ENCODE results near the gene ZNF689. TPM values are rescaled to one million over a fixed set of nuclear protein-coding genes. Genes with fewer than 3 reads are reported as not detected.

The ZNF689 gene
- total RNA-seq, 6 donors from 2014 or later = 3.1 to 10.9 (median 8.9) TPM

DNA sequence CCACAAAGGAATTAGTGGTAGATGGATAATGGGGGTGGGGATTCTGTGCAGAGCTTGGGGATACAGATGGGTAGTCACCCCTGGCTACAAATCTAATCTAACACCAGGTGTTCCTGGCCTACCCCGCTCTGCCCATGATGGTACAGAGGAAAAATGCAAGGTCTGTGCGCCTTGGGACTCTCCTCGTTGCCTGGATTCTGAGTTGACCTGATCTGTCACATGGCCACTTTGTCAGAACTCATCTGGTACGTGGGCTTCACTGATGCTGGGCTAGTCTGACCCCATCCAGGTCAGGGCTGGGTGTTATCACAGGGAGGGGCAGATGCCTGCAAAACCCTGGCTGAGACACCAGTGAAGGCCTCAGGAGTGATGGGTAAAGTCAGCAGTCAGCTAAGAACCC lies 57.2 kb downstream of the ZNF689 start:
- WGBS, 2 donors = 91 to 94% methylated on average over 4 of the region's 4 CpGs

More for the DNA sequence above, 57.2 kb downstream of the ZNF689 start:
- H3K9me3 ChIP-seq = no peaks in the 10 kb centered on the region
- DNase-seq (no peak), ATAC-seq (ENCODE audit: low FRiP score in 2 of 2) (no peak)
- H3K4me1 ChIP-seq = peaks cover 14 to 40% (median 22%) of the 10 kb centered on the region in 4 donors
- peak overlapping the region in 2 of 4 donors; percentile 21 to 46 for H3K27ac ChIP-seq
- H3K36me3 ChIP-seq = peaks cover 2 to 29% (median 26%) of the 10 kb centered on the region in 4 donors
- H3K27me3 ChIP-seq = no peaks in the 10 kb centered on the region
- TF ChIP-seq POLR2A (IDR thresholded peaks at IDR 0.05) = no peak
- TF ChIP-seq EP300 (IDR thresholded peaks at IDR 0.05) = no peak
- TF ChIP-seq POLR2AphosphoS5 (IDR thresholded peaks at IDR 0.05) = no peak
- TF ChIP-seq, protein P1, sequence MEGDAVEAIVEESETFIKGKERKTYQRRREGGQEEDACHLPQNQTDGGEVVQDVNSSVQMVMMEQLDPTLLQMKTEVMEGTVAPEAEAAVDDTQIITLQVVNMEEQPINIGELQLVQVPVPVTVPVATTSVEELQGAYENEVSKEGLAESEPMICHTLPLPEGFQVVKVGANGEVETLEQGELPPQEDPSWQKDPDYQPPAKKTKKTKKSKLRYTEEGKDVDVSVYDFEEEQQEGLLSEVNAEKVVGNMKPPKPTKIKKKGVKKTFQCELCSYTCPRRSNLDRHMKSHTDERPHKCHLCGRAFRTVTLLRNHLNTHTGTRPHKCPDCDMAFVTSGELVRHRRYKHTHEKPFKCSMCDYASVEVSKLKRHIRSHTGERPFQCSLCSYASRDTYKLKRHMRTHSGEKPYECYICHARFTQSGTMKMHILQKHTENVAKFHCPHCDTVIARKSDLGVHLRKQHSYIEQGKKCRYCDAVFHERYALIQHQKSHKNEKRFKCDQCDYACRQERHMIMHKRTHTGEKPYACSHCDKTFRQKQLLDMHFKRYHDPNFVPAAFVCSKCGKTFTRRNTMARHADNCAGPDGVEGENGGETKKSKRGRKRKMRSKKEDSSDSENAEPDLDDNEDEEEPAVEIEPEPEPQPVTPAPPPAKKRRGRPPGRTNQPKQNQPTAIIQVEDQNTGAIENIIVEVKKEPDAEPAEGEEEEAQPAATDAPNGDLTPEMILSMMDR (IDR thresholded peaks at IDR 0.05) = no peak
- no peak overlapping the region for H3K4me3 ChIP-seq

Small RNA genes within 50 kb of the gene (small RNA-seq; reads per million reads assigned to genes)
- gene AC093249.1 = 0 reads per million in 4 donors
- 0 reads per million in 4 donors for gene AC093249.4

Other genes starting within 250 kb of the ZNF689 start
- 10 to 100 TPM; 31.1 to 71.2 (median 40.3) TPM for gene TBC1D10B, start 239.9 kb downstream of the ZNF689 start, total RNA-seq
- 1 to 10 TPM in 1 of 6 donors, not detected in 5; 1.6 TPM for gene MYL11, start 235.6 kb downstream of the ZNF689 start, total RNA-seq
- 10 to 100 TPM in 1 of 6 donors, 1 to 10 TPM in 5; 3.5 to 13.6 (median 7.1) TPM for gene SEPTIN1, start 227.8 kb downstream of the ZNF689 start, total RNA-seq
- 10 to 100 TPM in 3 of 6 donors, 1 to 10 TPM in 3; 6.8 to 29.2 (median 10.9) TPM for gene ZNF48, start 215.0 kb downstream of the ZNF689 start, total RNA-seq
- 10 to 100 TPM in 2 of 6 donors, 1 to 10 TPM in 4; 5.2 to 12.3 (median 7.2) TPM for gene ZNF771, start 202.8 kb downstream of the ZNF689 start, total RNA-seq
- 10 to 100 TPM in 5 of 6 donors, 1 to 10 TPM in 1; 4.2 to 31.8 (median 20.0) TPM for gene DCTPP1, start 180.4 kb downstream of the ZNF689 start, total RNA-seq
- 10 to 100 TPM; 34.7 to 64.0 (median 38.2) TPM for gene SEPHS2, start 164.5 kb downstream of the ZNF689 start, total RNA-seq
- gene ITGAL, start 137.6 kb downstream of the ZNF689 start, total RNA-seq = 100 to 1,000 TPM in 1 of 6 donors, 10 to 100 TPM in 5; 22.8 to 138 (median 67.0) TPM
- gene ZNF768, start 83.8 kb downstream of the ZNF689 start, total RNA-seq = 10 to 100 TPM; 27.3 to 58.7 (median 34.8) TPM
- 10 to 100 TPM; 11.0 to 15.5 (median 11.5) TPM for gene ZNF747, start 75.5 kb downstream of the ZNF689 start, total RNA-seq
- gene ZNF764, start 52.0 kb downstream of the ZNF689 start, total RNA-seq = 10 to 100 TPM in 4 of 6 donors, 1 to 10 TPM in 2; 7.6 to 18.9 (median 10.6) TPM
- 10 to 100 TPM; 15.0 to 34.6 (median 18.8) TPM for gene ZNF688, start 38.7 kb downstream of the ZNF689 start, total RNA-seq
- 10 to 100 TPM in 4 of 6 donors, 1 to 10 TPM in 2; 7.3 to 52.4 (median 15.3) TPM for gene ZNF785, start 24.7 kb downstream of the ZNF689 start, total RNA-seq
- gene PRR14, start 40.6 kb upstream of the ZNF689 start, total RNA-seq = 100 to 1,000 TPM in 1 of 6 donors, 10 to 100 TPM in 5; 34.5 to 160 (median 54.9) TPM
- 100 to 1,000 TPM in 1 of 6 donors, 10 to 100 TPM in 5; 38.0 to 150 (median 70.4) TPM for gene FBRS, start 48.0 kb upstream of the ZNF689 start, total RNA-seq
- gene SRCAP, start 88.8 kb upstream of the ZNF689 start, total RNA-seq = 100 to 1,000 TPM in 1 of 6 donors, 10 to 100 TPM in 5; 38.3 to 102 (median 66.0) TPM
- gene PHKG2, start 138.0 kb upstream of the ZNF689 start, total RNA-seq = 10 to 100 TPM; 27.4 to 70.2 (median 33.5) TPM
- 10 to 100 TPM in 4 of 6 donors, 1 to 10 TPM in 2; 6.1 to 45.1 (median 16.0) TPM for gene CFAP119, start 151.7 kb upstream of the ZNF689 start, total RNA-seq
- gene RNF40, start 151.9 kb upstream of the ZNF689 start, total RNA-seq = 100 to 1,000 TPM in 2 of 6 donors, 10 to 100 TPM in 4; 69.9 to 137 (median 95.2) TPM
- 10 to 100 TPM; 13.1 to 32.5 (median 14.8) TPM for gene ZNF629, start 176.8 kb upstream of the ZNF689 start, total RNA-seq